Immature natural killer cell (primary cell): ENCODE results near the gene LYL1. TPM values are rescaled to one million over a fixed set of nuclear protein-coding genes. Genes with fewer than 3 reads are reported as not detected.

Experiments used
- DNase-seq, 3 donors: peaks; one replicate each; pipeline ENCODE4 v3.0.0; 2022; ENCODE audit warnings: mixed read lengths in 1 of 3
- H3K27ac Mint-ChIP-seq, 6 donors: one replicate each; pipeline ENCODE4 v1.8.0; 2020; ENCODE audit warnings: mixed read lengths in 6 of 6, mild to moderate bottlenecking in 5 of 6, inconsistent platforms in 4 of 6, moderate library complexity in 3 of 6
- H3K27me3 Mint-ChIP-seq, 3 donors: one replicate each; pipeline ENCODE4 v1.8.0; 2020 to 2021; ENCODE audit warnings: low read depth in 3 of 3, mild to moderate bottlenecking in 3 of 3, mixed read lengths in 3 of 3, moderate library complexity in 3 of 3, inconsistent platforms in 1 of 3
- H3K36me3 Mint-ChIP-seq, 3 donors: one replicate each; pipeline ENCODE4 v1.8.0; 2020; ENCODE audit warnings: mixed read lengths in 3 of 3, inconsistent platforms in 2 of 3, mild to moderate bottlenecking in 2 of 3
- H3K4me1 Mint-ChIP-seq, 2 donors: one replicate each; pipeline ENCODE4 v1.8.0; 2020; ENCODE audit warnings: inconsistent platforms in 2 of 2, mild to moderate bottlenecking in 2 of 2, mixed read lengths in 2 of 2, moderate library complexity in 1 of 2
- H3K4me3 Mint-ChIP-seq, 5 donors: one replicate each; pipeline ENCODE4 v1.8.0; 2020; ENCODE audit warnings: mild to moderate bottlenecking in 5 of 5, mixed read lengths in 5 of 5, inconsistent platforms in 3 of 5, moderate library complexity in 3 of 5
- H3K9me3 Mint-ChIP-seq, 6 donors: one replicate each; pipeline ENCODE4 v1.8.0; 2020; ENCODE audit warnings: mild to moderate bottlenecking in 6 of 6, mixed read lengths in 6 of 6, inconsistent platforms in 4 of 6, moderate library complexity in 3 of 6
- polyA plus RNA-seq, 3 donors: library from polyadenylated mRNA; unstranded; fragments of 300-500 nt; fragmentation: Illumina TruSeq; gene quantifications; one replicate each; pipeline ENCODE4 v1.2.3, GENCODE V29; 2021

The LYL1 gene
- polyA plus RNA-seq, 3 donors from 2014 or later: 1.1 to 2.2 (median 2.1) TPM

DNA sequence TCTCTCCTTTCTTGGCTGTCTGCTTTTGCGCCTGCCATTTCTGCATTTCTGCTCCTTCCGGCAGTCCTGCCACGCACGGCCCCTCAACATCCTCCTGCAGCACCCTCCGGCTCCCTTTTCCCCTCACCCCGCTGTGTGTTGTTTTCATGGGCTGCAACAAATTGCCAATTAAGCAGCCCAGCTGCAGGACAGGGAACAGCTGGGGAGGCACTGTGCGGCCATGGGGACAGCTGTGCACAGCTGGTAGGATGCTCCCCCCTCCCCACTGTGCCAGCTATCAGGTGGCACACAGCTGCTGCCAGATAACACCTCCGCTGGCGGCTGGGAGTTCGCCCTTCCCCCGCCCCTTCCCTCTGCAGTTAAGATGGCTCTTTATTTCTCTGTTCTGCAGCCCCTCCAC is 25.4 kb downstream of the LYL1 start:
- Mint-ChIP-seq H3K4me1 (no peaks in the 10 kb centered on the region), H3K4me3 (no peak overlapping the region), H3K27ac (no peak overlapping the region), H3K27me3 (peaks cover 1 to 10% (median 6%) of the 10 kb centered on the region in 3 donors), H3K9me3 (no peaks in the 10 kb centered on the region), H3K36me3 (no peaks in the 10 kb centered on the region)
- DNase-seq: no peak

DNA sequence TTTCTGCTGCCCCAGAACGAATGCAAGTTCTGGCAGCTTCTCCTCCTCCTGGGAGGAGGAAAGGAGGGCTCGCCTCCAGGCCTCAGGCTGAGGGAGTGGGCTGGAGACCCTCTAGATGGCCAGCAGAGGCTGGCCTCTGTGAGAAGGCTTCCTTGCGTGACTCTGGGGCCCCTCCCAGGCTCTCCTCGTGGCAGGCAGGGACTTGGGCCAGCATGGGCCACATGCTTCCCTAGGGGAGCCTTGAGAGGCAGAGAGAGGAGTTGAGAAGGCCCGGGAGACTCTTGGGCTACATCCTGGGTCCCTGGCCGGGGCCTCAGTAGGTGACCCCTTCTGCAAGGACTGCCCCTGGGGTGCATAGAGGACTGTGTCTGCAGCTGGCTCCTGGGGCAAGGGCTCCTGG is 25.9 kb downstream of the LYL1 start:
- peaks cover 1 to 10% (median 6%) of the 10 kb centered on the region in 3 donors for H3K27me3 Mint-ChIP-seq
- no peaks in the 10 kb centered on the region for H3K36me3 Mint-ChIP-seq
- H3K4me3 Mint-ChIP-seq: no peak overlapping the region
- H3K27ac Mint-ChIP-seq: no peak overlapping the region
- no peak for DNase-seq
- no peaks in the 10 kb centered on the region for H3K4me1 Mint-ChIP-seq
- H3K9me3 Mint-ChIP-seq: no peaks in the 10 kb centered on the region

DNA sequence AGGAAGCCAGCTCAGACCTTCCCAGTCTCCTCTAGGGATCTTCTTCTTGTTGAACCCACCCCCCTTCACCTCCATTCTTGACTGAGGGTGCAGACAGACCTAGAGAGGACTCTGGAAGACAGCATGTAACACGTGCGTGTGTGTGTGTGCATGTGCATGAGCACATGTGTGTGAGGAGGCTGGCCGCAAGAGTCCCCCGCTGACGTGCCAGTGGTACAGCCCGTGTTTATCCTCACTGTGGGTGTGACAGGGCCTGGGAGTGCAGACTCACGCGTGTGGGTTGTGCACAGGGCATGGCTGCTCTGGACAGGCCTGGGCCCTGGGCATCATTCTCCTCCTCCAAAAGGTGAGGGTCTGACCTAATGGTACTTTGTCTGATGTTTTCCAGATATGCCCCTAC is 26.3 kb downstream of the LYL1 start:
- H3K4me1 Mint-ChIP-seq: no peaks in the 10 kb centered on the region
- no peak overlapping the region for H3K27ac Mint-ChIP-seq
- peaks cover 3 to 13% (median 6%) of the 10 kb centered on the region in 3 donors for H3K27me3 Mint-ChIP-seq
- no peak for DNase-seq
- no peaks in the 10 kb centered on the region for H3K9me3 Mint-ChIP-seq
- H3K36me3 Mint-ChIP-seq: no peaks in the 10 kb centered on the region
- no peak overlapping the region for H3K4me3 Mint-ChIP-seq

DNA sequence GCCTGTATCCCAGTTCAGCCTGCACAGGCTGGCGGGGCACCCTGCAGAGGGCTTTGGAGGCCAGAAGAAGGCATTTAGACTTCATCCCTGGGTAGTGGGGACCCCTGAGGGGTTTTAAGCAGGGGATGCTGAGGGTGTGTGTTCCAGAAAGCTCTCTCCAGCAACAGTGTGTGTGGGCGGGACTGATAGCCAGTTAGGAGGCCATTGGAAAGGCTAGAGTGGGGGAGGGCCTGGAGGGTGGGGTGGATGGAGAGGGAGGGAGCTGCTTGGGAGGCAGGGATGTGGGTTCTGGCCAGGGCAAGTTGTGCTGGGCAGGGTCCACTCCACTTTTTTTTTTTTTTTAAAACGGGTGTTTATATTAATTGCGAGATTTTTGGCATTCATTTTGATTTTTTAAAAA is 28.3 kb downstream of the LYL1 start:
- H3K9me3 Mint-ChIP-seq: no peaks in the 10 kb centered on the region
- no peaks in the 10 kb centered on the region for H3K4me1 Mint-ChIP-seq
- H3K36me3 Mint-ChIP-seq: no peaks in the 10 kb centered on the region
- H3K4me3 Mint-ChIP-seq: no peak overlapping the region
- H3K27ac Mint-ChIP-seq: no peak overlapping the region
- H3K27me3 Mint-ChIP-seq: peaks cover 6 to 13% (median 8%) of the 10 kb centered on the region in 3 donors
- DNase-seq: no peak

DNA sequence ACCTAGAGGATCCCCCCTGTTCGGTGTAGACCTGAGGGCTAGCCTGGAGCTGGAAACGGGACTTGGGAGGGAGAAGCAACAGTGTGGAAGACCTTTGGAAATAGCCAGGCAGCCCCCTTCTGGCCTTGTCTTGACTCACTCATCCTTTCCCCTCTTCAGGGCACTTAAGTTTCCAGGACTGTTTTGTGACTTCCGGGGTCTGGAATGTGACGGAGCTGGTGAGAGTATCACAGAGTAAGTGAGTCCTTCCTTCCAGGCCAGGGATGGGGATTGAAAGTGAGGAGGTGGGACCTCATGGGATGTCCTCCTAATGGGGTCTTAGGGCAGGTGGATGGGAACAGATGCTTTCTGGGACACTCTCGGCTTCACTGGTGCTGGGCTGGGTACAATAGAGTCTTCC is 29.4 kb downstream of the LYL1 start:
- peaks cover 6 to 10% (median 8%) of the 10 kb centered on the region in 3 donors for H3K27me3 Mint-ChIP-seq
- H3K36me3 Mint-ChIP-seq: no peaks in the 10 kb centered on the region
- no peaks in the 10 kb centered on the region for H3K4me1 Mint-ChIP-seq
- H3K4me3 Mint-ChIP-seq: no peak overlapping the region
- H3K27ac Mint-ChIP-seq: no peak overlapping the region
- no peaks in the 10 kb centered on the region for H3K9me3 Mint-ChIP-seq
- DNase-seq: no peak

DNA sequence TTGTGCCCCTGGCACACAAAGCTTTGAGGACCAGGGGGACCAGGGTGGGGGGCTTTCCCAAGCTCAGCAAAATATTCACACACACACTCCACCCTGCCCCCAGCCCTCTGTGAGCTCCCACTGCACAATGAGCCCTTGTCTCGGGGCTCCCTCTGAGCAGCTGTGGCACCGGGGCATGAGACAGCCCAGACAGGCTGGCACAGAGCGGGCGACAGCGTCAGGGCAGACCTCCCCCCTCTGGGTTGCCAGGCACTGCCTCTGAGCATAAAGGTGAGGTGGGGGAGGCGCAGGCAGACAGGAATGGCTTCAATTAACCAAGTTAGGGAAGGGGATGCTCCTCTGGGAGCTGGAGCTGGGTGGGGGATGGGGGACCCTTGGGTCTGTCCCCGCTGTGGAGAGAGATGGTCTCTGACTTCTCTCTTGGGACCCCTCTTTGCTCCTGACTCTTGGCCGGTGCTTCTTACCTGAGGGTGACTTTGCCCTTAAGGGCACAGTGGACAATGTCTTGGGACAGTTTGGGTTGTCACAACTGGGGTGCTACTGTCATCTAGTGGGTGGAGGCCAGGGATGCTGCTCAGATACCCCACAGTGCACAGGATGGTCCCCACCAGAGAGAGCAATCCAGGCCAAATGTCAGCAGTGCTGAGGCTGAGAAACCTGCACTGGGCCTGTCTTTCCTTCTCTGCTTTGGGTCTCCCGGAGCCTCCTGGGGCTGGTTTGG is 30.3 kb downstream of the LYL1 start:
- H3K4me1 Mint-ChIP-seq: no peaks in the 10 kb centered on the region
- H3K36me3 Mint-ChIP-seq: no peaks in the 10 kb centered on the region
- H3K27me3 Mint-ChIP-seq: peaks cover 6 to 10% (median 8%) of the 10 kb centered on the region in 3 donors
- no peak for DNase-seq
- no peak overlapping the region for H3K27ac Mint-ChIP-seq
- H3K4me3 Mint-ChIP-seq: no peak overlapping the region
- H3K9me3 Mint-ChIP-seq: no peaks in the 10 kb centered on the region

DNA sequence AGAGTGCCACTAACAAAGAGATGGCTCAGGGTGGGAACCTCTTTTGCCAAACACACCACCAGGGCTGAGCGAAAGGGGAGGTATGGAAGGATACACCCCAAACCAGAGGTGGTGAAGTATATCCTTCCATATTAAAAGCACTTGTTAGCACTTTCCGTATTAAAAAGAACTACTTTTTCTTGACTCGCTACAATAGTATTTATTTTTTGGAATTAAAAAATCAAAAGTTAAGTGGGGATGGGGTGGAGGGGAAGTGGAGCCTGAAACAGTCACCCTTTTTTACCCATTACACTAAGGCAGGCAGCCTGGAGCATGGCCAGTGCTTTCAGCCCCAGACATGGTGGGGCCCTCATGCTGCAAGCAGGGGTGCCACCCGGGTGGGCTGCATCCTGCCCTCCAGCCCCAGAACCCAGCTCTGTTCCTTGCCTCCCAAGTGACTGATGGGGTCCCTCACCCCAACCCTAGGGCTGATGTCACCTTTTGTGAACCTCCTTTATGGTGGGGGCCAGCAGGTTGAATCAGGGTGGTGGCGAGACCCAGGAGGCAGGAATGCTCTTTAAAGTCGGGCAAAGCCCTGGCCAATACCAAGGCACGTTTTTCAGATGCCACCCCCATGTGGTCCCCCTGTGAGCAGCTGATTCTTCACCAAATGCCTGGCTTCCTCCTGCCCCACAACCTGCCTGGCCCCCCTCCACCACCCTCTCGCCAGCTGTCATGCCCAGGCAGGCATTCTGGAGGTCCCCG is 31.0 kb downstream of the LYL1 start:
- DNase-seq: no peak
- Mint-ChIP-seq H3K4me1 (no peaks in the 10 kb centered on the region), H3K27me3 (peaks cover 6 to 10% (median 7%) of the 10 kb centered on the region in 3 donors), H3K27ac (no peak overlapping the region), H3K9me3 (no peaks in the 10 kb centered on the region), H3K36me3 (no peaks in the 10 kb centered on the region), H3K4me3 (no peak overlapping the region)

DNA sequence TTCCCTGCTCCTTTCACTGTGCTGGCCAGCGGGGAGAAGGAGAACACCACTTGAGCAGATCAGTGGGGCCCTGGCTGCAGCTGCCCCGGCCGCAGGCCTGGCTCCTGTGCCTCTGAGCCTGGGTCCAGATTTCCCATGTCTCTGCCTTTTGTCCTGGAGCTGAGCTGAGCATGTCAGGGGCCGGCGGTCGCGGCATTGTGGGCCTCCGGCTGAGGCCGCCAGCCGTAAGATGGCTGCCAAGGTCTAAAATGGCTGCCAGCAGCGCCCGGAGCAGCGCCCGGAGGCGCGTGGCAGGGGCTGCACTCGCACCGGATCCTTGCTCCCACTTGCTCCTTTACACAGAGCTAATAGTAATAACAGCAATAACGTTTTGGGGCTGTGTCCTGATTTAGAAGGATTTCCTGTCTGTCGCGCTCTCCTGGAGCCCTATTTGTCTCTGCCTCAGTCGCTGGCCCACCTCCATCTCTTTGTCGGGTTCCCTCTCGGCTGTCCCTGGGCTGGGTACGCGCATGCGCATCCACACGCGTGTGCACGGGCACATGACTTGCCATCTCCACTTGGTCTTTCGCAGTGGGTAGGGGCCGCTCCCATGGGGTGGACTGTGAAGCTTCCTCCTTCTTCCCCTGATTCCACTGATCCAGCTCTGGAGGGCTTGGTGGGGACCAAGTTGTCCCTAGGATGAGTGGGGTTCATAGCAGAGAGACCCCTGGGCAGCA is 32.1 kb downstream of the LYL1 start:
- H3K9me3 Mint-ChIP-seq: no peaks in the 10 kb centered on the region
- peaks cover 7 to 10% (median 9%) of the 10 kb centered on the region in 3 donors for H3K27me3 Mint-ChIP-seq
- no peak for DNase-seq
- H3K4me3 Mint-ChIP-seq: no peak overlapping the region
- no peak overlapping the region for H3K27ac Mint-ChIP-seq
- H3K4me1 Mint-ChIP-seq: no peaks in the 10 kb centered on the region
- H3K36me3 Mint-ChIP-seq: no peaks in the 10 kb centered on the region

DNA sequence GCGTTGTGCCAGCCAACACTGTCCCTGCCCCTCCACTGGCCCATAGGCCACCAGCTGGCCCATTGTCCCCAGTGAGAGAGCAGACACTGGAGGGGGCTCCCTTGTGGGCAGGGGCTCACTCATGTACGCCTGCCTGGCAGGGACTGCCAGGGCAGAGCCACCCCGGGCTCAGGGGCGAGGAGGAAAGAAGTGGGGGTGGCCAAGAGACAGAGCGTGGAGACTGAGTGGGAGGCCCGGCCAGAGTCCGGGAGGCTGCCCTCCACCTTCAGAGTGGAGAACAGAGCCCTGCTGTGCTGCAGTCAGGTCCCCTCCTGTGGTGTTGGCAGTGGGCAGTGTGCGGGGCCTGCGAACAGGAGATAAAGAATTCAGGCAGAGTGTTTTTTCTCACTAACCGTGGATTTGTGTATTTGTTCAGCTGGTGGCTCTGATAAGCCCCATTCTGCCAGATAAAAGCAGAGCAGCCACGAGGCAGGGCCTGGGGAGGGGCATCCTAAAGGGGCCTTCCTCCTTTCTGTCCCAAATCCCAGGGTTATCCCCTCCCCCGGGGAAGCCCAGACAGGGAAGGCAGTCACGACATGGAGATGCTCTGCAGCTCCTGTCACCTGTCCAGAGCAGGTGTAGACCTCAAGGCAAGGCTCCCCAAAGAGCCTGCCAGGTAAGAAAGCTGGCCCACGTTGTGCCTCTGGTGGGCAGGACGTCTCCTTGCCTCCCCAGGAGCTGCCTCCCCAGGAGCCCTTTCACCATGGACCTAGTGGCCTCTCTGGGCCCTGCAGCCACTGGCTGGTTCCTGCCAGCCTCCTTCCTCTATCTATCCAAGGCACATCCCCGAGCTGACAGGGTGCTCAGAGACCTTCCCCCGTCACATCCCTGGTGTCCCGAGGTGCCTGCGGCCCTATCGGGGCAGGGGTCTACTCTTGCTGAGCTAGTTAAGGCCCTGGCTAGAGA is 33.0 kb downstream of the LYL1 start:
- H3K27ac Mint-ChIP-seq: no peak overlapping the region

DNA sequence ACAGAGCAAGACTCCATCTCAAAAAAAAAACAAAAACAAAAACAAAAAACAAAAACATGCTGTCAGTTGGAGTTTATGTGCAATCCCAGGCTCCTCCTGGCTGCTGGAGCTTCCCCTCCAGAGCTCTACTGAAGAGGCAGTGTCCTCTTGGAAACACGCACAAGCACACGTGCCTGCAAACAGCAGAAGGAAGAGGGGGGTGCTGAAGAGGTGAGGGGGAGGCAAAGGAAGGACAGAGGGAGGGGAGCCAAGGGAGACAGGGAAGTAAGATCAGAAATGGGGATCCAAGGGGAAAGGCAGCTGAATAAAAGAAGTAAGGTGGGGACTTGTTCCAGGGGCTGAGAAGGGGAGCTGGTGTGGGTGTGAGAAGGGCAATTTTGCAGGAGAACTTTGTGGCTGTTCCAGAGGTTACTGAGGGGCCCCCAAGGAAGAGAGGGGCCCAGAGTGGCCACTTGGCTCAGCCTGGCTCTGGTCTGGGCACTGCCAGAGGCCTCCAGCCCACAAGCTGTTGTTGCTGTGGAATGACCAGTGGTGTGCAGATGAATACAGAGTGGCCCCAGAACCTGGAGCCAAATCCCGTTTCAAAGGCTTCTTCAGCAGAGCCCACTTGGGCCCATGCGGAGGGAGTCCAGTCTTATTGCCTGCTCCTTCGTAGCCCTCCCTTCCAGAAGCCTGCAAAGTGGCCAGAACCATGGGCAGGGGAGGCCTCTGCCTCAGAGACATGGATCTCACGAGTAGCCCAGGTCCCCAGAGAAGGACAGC is 34.4 kb downstream of the LYL1 start:
- DNase-seq: no peak
- no peaks in the 10 kb centered on the region for H3K9me3 Mint-ChIP-seq
- H3K4me3 Mint-ChIP-seq: no peak overlapping the region
- no peak overlapping the region for H3K27ac Mint-ChIP-seq
- H3K4me1 Mint-ChIP-seq: no peaks in the 10 kb centered on the region
- H3K36me3 Mint-ChIP-seq: no peaks in the 10 kb centered on the region
- peaks cover 6 to 10% (median 7%) of the 10 kb centered on the region in 3 donors for H3K27me3 Mint-ChIP-seq

More for the DNA sequence above, 33.0 kb downstream of the LYL1 start:
- peaks cover 7 to 9% (median 9%) of the 10 kb centered on the region in 3 donors for H3K27me3 Mint-ChIP-seq
- no peak overlapping the region for H3K4me3 Mint-ChIP-seq
- H3K36me3 Mint-ChIP-seq: no peaks in the 10 kb centered on the region
- no peaks in the 10 kb centered on the region for H3K4me1 Mint-ChIP-seq
- no peaks in the 10 kb centered on the region for H3K9me3 Mint-ChIP-seq
- DNase-seq: no peak

DNA sequence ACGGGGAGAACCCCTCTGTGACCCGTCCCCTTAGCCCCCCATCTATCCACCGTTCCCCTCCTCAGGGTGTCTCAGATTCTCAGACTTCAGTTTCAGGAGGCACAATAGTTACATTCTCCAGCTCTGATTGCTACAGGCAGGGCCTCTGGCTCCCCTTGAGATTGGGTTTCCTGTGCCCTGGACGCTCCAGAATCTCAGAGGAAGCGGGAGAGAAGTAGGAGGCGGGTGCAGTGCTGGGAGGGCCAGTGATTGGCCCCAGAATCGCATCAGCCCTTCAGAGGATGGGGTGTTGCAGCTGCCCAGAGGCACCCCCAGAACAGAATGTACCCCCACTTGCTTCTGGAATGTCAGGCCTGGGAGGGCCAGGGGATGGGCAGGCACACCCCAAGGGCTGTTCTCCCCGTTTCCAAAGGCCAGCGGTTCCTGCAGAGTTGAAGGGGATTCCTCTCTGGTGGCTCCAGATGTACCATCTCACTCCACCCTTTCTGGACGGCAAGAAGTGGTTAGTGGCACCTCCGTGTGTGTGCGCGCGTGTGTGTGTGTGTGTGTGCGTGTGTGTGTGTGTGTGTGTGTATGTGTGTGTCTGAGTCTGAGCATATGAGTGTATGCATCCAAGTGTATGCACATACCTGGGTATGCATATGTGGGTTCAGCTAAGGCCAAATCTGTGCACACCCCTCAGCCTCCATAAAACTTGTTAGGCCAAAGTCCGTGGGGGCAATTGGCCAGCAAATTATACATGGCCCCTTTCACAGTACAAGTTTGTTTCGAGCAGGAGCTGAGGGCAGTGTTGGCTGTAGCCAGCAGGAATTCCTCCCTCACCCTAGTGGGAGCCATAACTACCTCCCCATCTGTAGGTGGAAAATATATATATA is 35.5 kb downstream of the LYL1 start:
- no peak overlapping the region for H3K4me3 Mint-ChIP-seq
- H3K27ac Mint-ChIP-seq: no peak overlapping the region
- H3K36me3 Mint-ChIP-seq: no peaks in the 10 kb centered on the region

DNA sequence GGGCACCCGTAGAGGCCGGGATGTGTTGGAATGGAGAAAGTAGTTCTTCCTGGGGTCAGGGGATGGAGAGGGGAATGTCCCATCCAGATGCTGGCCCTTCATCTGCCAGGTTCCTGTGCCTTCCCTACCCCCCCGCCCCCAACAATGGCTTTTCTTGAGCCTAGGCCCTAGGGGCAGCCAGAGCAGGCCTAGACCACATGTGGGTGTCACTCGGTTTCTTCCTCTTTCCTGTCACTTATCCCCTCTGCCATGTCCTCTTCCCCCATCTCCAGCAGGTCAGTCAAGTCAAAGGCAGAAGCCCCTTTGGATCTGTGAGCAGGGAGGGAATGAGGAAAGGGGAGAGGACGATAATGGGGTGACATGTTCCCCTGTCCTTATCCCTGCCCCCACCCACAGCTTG is 36.4 kb downstream of the LYL1 start:
- H3K27me3 Mint-ChIP-seq: peaks cover 5 to 12% (median 8%) of the 10 kb centered on the region in 3 donors
- H3K27ac Mint-ChIP-seq: no peak overlapping the region
- H3K4me3 Mint-ChIP-seq: no peak overlapping the region
- peaks cover 3 to 5% of the 10 kb centered on the region in 2 donors for H3K4me1 Mint-ChIP-seq
- H3K9me3 Mint-ChIP-seq: no peaks in the 10 kb centered on the region
- no peak for DNase-seq
- H3K36me3 Mint-ChIP-seq: no peaks in the 10 kb centered on the region

More for the DNA sequence above, 35.5 kb downstream of the LYL1 start:
- H3K9me3 Mint-ChIP-seq: no peaks in the 10 kb centered on the region
- peaks cover 5 to 12% (median 8%) of the 10 kb centered on the region in 3 donors for H3K27me3 Mint-ChIP-seq
- DNase-seq: no peak
- no peaks in the 10 kb centered on the region for H3K4me1 Mint-ChIP-seq
